T-cell (primary cell): Measurements from ENCODE around the gene C14orf132. TPM values are rescaled to one million over a fixed set of nuclear protein-coding genes. Genes with fewer than 3 reads are reported as not detected.
"Not testable (repeated sequence)": the region's sequence is repeated elsewhere in the genome, so short reads cannot be mapped to it uniquely, and the experiment has no call there.

Source experiments
- ATAC-seq, 4 experiments: fragments of 200-7000 bp in 3 of 4; fragments of 150-1000 bp in 1 of 4; cut with Tn5 transposase; replicated peaks in 1 of 4; 1 replicate in 3 of 4; 2 replicates in 1 of 4; pipeline ENCODE4 v1.10.0; 2021; ENCODE audit warnings: moderate library complexity in 3 of 4, mild to moderate bottlenecking in 2 of 4, moderate number of reproducible peaks in 1 of 4
- CTCF ChIA-PET, 2 donors: fragments of 300-600 bp; sonication (Branson Sonifier 250); formaldehyde crosslinking; loops; one replicate each; lab custom pipeline; 2022; ENCODE audit warnings: antibody characterized with exemption in 2 of 2; lab: Charles Lee
- POLR2A ChIA-PET, 2 donors: fragments of 300-600 bp; sonication (Branson Sonifier 250); formaldehyde crosslinking; loops; one replicate each; lab custom pipeline; 2022; ENCODE audit warnings: antibody characterized with exemption in 2 of 2; lab: Charles Lee
- DNase-seq, 35 experiments: peaks; one replicate each; pipeline versions ENCODE4 v3.0.0 to v3.0.0-alpha.2; 2013 to 2023
- H3K27ac ChIP-seq: one replicate; pipeline ENCODE4 v1.5.1; 2013; ENCODE audit warnings: low read length
- H3K27me3 ChIP-seq, 2 experiments: replicated peaks in 1 of 2; 1 replicate in 1 of 2; 2 replicates in 1 of 2; pipeline versions ENCODE4 v1.6.1 to v1.7.0; 2013; ENCODE audit warnings: low read length in 1 of 2, mixed read lengths in 1 of 2; ENCODE audit not compliant: control insufficient read depth in 2 of 2, insufficient read depth in 2 of 2; ENCODE audit errors: extremely low read depth in 1 of 2
- H3K36me3 ChIP-seq, 2 donors: 1 replicate in 1 of 2; 2 replicates in 1 of 2; pipeline versions ENCODE4 v1.6.1 to v1.7.0; 2013; ENCODE audit warnings: low read length in 1 of 2; ENCODE audit not compliant: control insufficient read depth in 2 of 2, insufficient read depth in 1 of 2; ENCODE audit errors: extremely low read depth in 1 of 2
- H3K4me1 ChIP-seq, 2 experiments: 1 replicate in 1 of 2; 2 replicates in 1 of 2; pipeline versions ENCODE4 v1.6.1 to v1.7.0; 2013; ENCODE audit warnings: low read length in 2 of 2, mixed read lengths in 1 of 2; ENCODE audit not compliant: insufficient read depth in 2 of 2, control insufficient read depth in 1 of 2; ENCODE audit errors: extremely low read depth in 1 of 2
- H3K4me3 ChIP-seq, 2 donors: 1 replicate in 1 of 2; 2 replicates in 1 of 2; pipeline versions ENCODE4 v1.5.1 to v1.7.0; 2013; ENCODE audit warnings: mild to moderate bottlenecking in 2 of 2, low read length in 1 of 2, moderate library complexity in 1 of 2; ENCODE audit not compliant: control insufficient read depth in 1 of 2; ENCODE audit errors: extremely low read depth in 1 of 2
- H3K9me3 ChIP-seq: 2 replicates; pipeline ENCODE4 v1.7.0; 2013
- H3K27ac Mint-ChIP-seq, 2 donors: one replicate each; pipeline ENCODE4 v1.8.0; 2020 to 2021; ENCODE audit warnings: mild to moderate bottlenecking in 2 of 2, mixed read lengths in 2 of 2
- H3K27me3 Mint-ChIP-seq, 2 donors: one replicate each; pipeline ENCODE4 v1.8.0; 2021 to 2022; ENCODE audit warnings: mixed read lengths in 2 of 2
- H3K36me3 Mint-ChIP-seq: one replicate; pipeline ENCODE4 v1.8.0; 2021; ENCODE audit warnings: mixed read lengths
- H3K4me1 Mint-ChIP-seq, 3 donors: one replicate each; pipeline ENCODE4 v1.8.0; 2020 to 2022; ENCODE audit warnings: mixed read lengths in 3 of 3, mild to moderate bottlenecking in 1 of 3
- H3K4me3 Mint-ChIP-seq, 3 donors: one replicate each; pipeline ENCODE4 v1.8.0; 2020 to 2022; ENCODE audit warnings: mild to moderate bottlenecking in 3 of 3, mixed read lengths in 3 of 3, moderate library complexity in 3 of 3
- H3K9me3 Mint-ChIP-seq, 3 donors: one replicate each; pipeline ENCODE4 v1.8.0; 2020 to 2022; ENCODE audit warnings: mixed read lengths in 3 of 3
- WGBS: methylation state at CpG from one replicate; pipeline ENCODE4 v1.1.5; 2013; ENCODE audit warnings: missing lambda C conversion rate; ENCODE audit not compliant: insufficient coverage; 5-methylcytosine and 5-hydroxymethylcytosine counted together
- total RNA-seq, 35 experiments: library from RNA in 6 of 35; stranded (reverse) in 6 of 35; fragments of 120-200 nt in 1 of 35; gene quantifications; one replicate each; pipeline versions ENCODE4 v1.2.1 to v1.2.4 and lab custom pipeline; 2013 to 2026

Gene C14orf132
- total RNA-seq, 5 donors from 2014 or later (not counting 1 experiment from before 2014, with no cell fraction given), result 3.5 to 8.4 (median 5.2) TPM

DNA sequence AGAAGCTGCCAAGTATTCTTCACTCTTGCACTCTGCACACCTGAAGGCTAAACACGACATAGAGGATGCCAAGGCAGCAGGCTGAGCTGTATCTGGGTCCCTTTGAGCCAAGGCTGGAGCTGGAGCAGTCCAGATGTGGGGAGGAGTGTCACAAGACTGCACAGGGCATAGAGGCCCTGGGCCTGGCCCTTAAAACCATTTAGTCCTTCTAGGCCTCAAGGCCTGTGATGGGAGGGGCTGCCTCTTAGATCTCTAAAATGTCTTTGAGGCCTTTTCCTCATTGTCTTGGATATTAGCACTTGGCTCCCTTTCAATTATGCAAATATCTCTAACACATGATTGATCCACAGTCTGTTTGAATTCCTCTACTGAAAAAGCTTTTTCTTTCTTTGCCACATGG lies 28.0 kb upstream of the C14orf132 start:
- POLR2A ChIA-PET, result no interaction called here
- no peak overlapping the region for H3K4me3 ChIP-seq
- no peaks in the 10 kb centered on the region for H3K4me1 ChIP-seq
- H3K27ac ChIP-seq, result no peak overlapping the region
- DNase-seq (no peak), ATAC-seq (no peak)
- H3K27me3 ChIP-seq, result peaks cover 0 to 5% of the 10 kb centered on the region in 2 experiments
- Mint-ChIP-seq H3K27ac (no peak overlapping the region), H3K4me3 (no peak overlapping the region), H3K4me1 (no peaks in the 10 kb centered on the region), H3K27me3 (peaks cover 4 to 11% of the 10 kb centered on the region in 2 donors), H3K9me3 (peaks cover 7 to 19% (median 10%) of the 10 kb centered on the region in 3 donors), H3K36me3 (no peaks in the 10 kb centered on the region)
- WGBS, result no CpG with 5 or more reads among the region's 1 CpG
- no peaks in the 10 kb centered on the region for H3K9me3 ChIP-seq
- CTCF ChIA-PET, result no interaction called here
- no peaks in the 10 kb centered on the region for H3K36me3 ChIP-seq

DNA sequence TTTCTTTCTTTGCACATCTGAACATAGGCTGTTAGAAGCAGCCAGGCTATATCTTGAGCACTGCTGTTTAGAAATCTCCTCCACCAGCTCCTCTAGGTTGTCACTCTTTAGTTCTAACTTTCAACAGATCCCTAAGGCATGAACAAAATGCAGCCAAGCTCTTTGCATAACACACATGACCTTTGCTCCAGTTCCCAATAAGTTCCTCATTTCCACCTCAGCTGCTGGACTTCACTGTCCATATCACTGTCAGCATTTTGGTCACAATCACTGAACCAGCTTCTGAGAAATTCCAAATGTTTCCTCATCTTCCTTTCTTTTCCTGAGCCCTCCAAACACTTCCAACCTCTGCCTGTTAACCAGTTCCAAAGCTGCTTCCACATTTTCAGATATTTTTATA lies 27.6 kb upstream of the C14orf132 start:
- ChIA-PET POLR2A (no interaction called here), CTCF (no interaction called here)
- Histone ChIP-seq H3K4me1 (no peaks in the 10 kb centered on the region), H3K36me3 (no peaks in the 10 kb centered on the region), H3K9me3 (no peaks in the 10 kb centered on the region), H3K4me3 (no peak overlapping the region), H3K27ac (no peak overlapping the region), H3K27me3 (peaks cover 0 to 5% of the 10 kb centered on the region in 2 experiments)
- Mint-ChIP-seq H3K27ac (no peak overlapping the region), H3K4me3 (no peak overlapping the region), H3K36me3 (no peaks in the 10 kb centered on the region), H3K4me1 (no peaks in the 10 kb centered on the region), H3K27me3 (peaks cover 8 to 11% of the 10 kb centered on the region in 2 donors), H3K9me3 (peaks cover 7 to 19% (median 10%) of the 10 kb centered on the region in 3 donors)
- DNase-seq, result no peak
- no peak for ATAC-seq

DNA sequence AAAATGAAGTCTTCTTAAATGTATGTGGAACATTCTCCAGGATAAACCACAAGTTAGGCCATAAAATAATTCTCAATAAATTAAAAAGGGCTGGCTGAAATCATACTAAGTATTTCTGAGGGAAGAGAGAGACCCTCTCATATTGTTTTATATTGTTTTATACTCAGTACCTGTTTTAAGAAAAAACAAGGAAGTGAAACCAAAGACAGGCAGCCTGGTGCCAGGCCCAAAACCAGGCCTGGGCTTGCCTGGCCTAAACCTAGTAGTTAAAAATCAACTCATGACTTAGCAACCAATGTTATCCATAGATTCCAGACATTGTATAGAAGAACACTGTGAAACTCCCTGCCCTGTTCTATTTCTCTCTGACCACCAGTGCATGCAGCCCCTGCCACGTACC lies 26.4 kb upstream of the C14orf132 start:
- H3K36me3 ChIP-seq, H3K4me3 Mint-ChIP-seq, H3K27me3 ChIP-seq, ATAC-seq, DNase-seq, H3K9me3 ChIP-seq, H3K4me3 ChIP-seq, H3K36me3 Mint-ChIP-seq, POLR2A ChIA-PET, CTCF ChIA-PET, H3K27ac ChIP-seq, H3K4me1 Mint-ChIP-seq, H3K4me1 ChIP-seq, H3K27ac Mint-ChIP-seq: not testable (repeated sequence)
- 43% methylated on average over 1 of the region's 1 CpG for WGBS
- Mint-ChIP-seq H3K27me3 (peaks cover 18 to 22% of the 10 kb centered on the region in 2 donors), H3K9me3 (peaks cover 7 to 19% (median 10%) of the 10 kb centered on the region in 3 donors)

DNA sequence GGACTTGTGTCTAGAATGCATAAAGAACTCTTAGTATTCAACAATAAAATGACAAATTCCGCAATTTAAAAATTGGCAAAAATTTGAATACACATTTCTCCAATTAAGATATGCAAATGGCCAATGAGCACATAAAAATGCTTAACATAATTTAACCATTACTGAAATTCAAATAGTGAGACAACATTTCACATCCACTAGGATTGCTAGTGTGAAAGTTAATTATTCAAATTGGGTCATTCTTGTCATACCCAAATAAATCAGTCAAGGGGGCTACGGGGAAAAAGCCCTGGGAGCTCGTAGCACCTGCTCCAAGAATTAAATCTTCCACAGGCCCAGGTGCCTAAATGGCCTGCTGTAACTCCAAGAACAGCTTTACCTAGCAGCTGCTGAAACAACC lies 25.0 kb upstream of the C14orf132 start:
- no peak overlapping the region for H3K4me3 ChIP-seq
- Mint-ChIP-seq H3K27me3 (peaks cover 31 to 35% of the 10 kb centered on the region in 2 donors), H3K36me3 (no peaks in the 10 kb centered on the region), H3K4me3 (no peak overlapping the region), H3K4me1 (no peaks in the 10 kb centered on the region), H3K27ac (no peak overlapping the region), H3K9me3 (peaks cover 7 to 19% (median 10%) of the 10 kb centered on the region in 3 donors)
- no peaks in the 10 kb centered on the region for H3K4me1 ChIP-seq
- ChIA-PET POLR2A (no interaction called here), CTCF (no interaction called here)
- H3K9me3 ChIP-seq, result no peaks in the 10 kb centered on the region
- ATAC-seq (no peak), DNase-seq (no peak)
- no peaks in the 10 kb centered on the region for H3K36me3 ChIP-seq
- H3K27me3 ChIP-seq, result peaks cover 0 to 10% of the 10 kb centered on the region in 2 experiments
- 54% methylated on average over 2 of the region's 3 CpGs for WGBS
- no peak overlapping the region for H3K27ac ChIP-seq

DNA sequence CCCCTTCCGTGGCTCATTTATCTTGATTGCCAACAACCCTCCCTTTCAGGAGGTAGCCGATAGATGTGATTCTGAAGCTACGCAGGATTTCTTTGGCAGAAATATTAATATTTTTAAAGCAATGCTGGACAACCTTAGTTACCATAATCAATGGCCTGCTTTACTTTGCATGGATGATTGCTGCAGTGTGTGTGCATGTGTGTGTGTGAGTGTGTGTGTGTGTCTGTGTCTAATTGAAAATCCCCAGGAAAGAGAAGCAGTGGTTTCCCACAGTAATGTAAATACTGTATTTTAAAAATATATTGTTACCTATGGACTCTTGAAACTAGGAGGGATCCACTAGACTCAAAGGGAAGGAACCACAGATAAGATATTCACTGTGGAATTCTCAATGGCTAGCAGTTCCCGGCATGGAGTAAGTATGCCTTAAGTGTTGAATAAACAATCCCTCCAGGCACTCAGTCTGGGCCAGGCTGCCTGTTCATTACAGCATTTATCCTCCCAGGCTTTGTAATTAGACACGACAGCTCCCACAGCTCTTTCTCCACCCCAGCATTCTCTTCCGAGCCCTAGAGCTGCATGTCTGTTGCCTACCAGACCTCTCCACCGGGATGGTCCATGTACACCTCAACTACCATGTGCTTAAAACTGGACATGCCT lies 22.5 kb upstream of the C14orf132 start:
- H3K9me3 Mint-ChIP-seq, result peaks cover under 1 to 4% (median 4%) of the 10 kb centered on the region in 3 donors
- H3K36me3 ChIP-seq, result no peaks in the 10 kb centered on the region
- H3K27ac ChIP-seq, result no peak overlapping the region
- 25% methylated on average over 4 of the region's 7 CpGs for WGBS
- H3K36me3 Mint-ChIP-seq, result no peaks in the 10 kb centered on the region
- H3K27ac Mint-ChIP-seq, result no peak overlapping the region
- ChIA-PET POLR2A (no interaction called here), CTCF (no interaction called here)
- H3K4me3 Mint-ChIP-seq, result no peak overlapping the region
- no peaks in the 10 kb centered on the region for H3K4me1 ChIP-seq
- H3K4me3 ChIP-seq, result no peak overlapping the region
- ATAC-seq (no peak), DNase-seq (no peak)
- H3K9me3 ChIP-seq, result no peaks in the 10 kb centered on the region
- no peaks in the 10 kb centered on the region for H3K4me1 Mint-ChIP-seq
- H3K27me3 ChIP-seq, result peaks cover 0 to 15% of the 10 kb centered on the region in 2 experiments
- peaks cover 41 to 48% of the 10 kb centered on the region in 2 donors for H3K27me3 Mint-ChIP-seq

DNA sequence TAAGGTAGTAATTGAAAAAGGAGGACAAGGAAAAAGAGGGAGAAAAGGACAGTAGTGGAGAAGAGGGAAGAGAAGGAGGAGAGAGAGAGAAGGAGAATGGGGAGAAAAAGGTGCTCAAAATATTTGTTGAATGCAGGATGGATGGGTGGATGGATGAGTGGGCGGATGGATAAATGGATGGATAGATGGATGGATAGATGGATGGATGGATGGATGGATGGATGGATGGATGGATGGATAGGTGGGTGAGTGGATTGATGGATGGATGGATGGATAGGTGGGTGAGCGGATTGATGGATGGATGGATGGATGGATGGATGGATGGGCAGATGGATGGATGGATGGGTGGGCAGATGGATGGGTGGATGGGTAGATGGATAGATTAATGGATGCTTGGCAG lies 21.3 kb upstream of the C14orf132 start:
- no peak for DNase-seq
- H3K9me3 Mint-ChIP-seq, result no peaks in the 10 kb centered on the region
- ATAC-seq, result no peak
- peaks cover 41 to 48% of the 10 kb centered on the region in 2 donors for H3K27me3 Mint-ChIP-seq
- no peak overlapping the region for H3K4me3 Mint-ChIP-seq
- H3K27ac Mint-ChIP-seq, result no peak overlapping the region
- Histone ChIP-seq H3K36me3 (no peaks in the 10 kb centered on the region), H3K4me1 (no peaks in the 10 kb centered on the region), H3K4me3 (no peak overlapping the region), H3K9me3 (no peaks in the 10 kb centered on the region), H3K27me3 (peaks cover 0 to 15% of the 10 kb centered on the region in 2 experiments), H3K27ac (no peak overlapping the region)
- H3K36me3 Mint-ChIP-seq, result no peaks in the 10 kb centered on the region
- CTCF ChIA-PET, result no interaction called here
- 85% methylated on average over 2 of the region's 2 CpGs for WGBS
- POLR2A ChIA-PET, result no interaction called here
- H3K4me1 Mint-ChIP-seq, result no peaks in the 10 kb centered on the region
